NCI-H2227 (cell line): ENCODE data around the gene NR2F1.
A peak's percentile ranks its signal among the peaks of the same experiment; 100 is the strongest.

ENCODE experiments used
- DNase-seq: peaks from one replicate; lab custom pipeline; 2025; ENCODE audit not compliant: unreplicated experiment; lab: John Stamatoyannopoulos, UW

Gene NR2F1

GRCh38 chr5:93603793-93604643, 21.0 kb downstream of the NR2F1 start:
- DNase-seq: peak; percentile 81

- DNase-seq: no peak
Observed at GRCh38 chr5:93604644-93605515, 21.9 kb downstream of the NR2F1 start.

- DNase-seq: no peak
Observed at GRCh38 chr5:93606382-93606752, 23.3 kb downstream of the NR2F1 start.

GRCh38 chr5:93607367-93608258, 24.6 kb downstream of the NR2F1 start:
- peak; percentile 76 for DNase-seq

- no peak for DNase-seq
Observed at GRCh38 chr5:93608855-93609254, 25.8 kb downstream of the NR2F1 start.

GRCh38 chr5:93609762-93610161, 26.7 kb downstream of the NR2F1 start:
- DNase-seq: no peak

- no peak for DNase-seq
Observed at GRCh38 chr5:93610581-93611272, 27.7 kb downstream of the NR2F1 start.

- no peak for DNase-seq
Observed at GRCh38 chr5:93611273-93611975, 28.4 kb downstream of the NR2F1 start.

GRCh38 chr5:93611976-93612854, 29.2 kb downstream of the NR2F1 start:
- DNase-seq: no peak

GRCh38 chr5:93612855-93613243, 29.8 kb downstream of the NR2F1 start:
- DNase-seq: no peak

- DNase-seq: no peak
Observed at GRCh38 chr5:93616538-93617174, 33.6 kb downstream of the NR2F1 start.

- peak; percentile 89 for DNase-seq
Observed at GRCh38 chr5:93620487-93621326, 37.7 kb downstream of the NR2F1 start.

- peak; percentile 95 for DNase-seq
Observed at GRCh38 chr5:93621327-93621798, 38.3 kb downstream of the NR2F1 start.

GRCh38 chr5:93622240-93622885, 39.3 kb downstream of the NR2F1 start:
- DNase-seq: peak; percentile 93

- DNase-seq: no peak
Observed at GRCh38 chr5:93623153-93623552, 40.1 kb downstream of the NR2F1 start.

GRCh38 chr5:93626801-93627200, 43.8 kb downstream of the NR2F1 start:
- DNase-seq: no peak

GRCh38 chr5:93632327-93632726, 49.3 kb downstream of the NR2F1 start:
- DNase-seq: no peak
